Islet precursor cell (in vitro differentiated cells): ENCODE results near the gene LARGE1.

ENCODE experiments used
- DNase-seq: peaks from one replicate; pipeline ENCODE4 v3.0.0-alpha.2; 2018

Gene LARGE1

GRCh38 chr22:33715237-33715985 is 204.9 kb downstream of the LARGE1 start:
- DNase-seq, result no peak

GRCh38 chr22:33710326-33710725 is 209.9 kb downstream of the LARGE1 start:
- no peak for DNase-seq

DNA sequence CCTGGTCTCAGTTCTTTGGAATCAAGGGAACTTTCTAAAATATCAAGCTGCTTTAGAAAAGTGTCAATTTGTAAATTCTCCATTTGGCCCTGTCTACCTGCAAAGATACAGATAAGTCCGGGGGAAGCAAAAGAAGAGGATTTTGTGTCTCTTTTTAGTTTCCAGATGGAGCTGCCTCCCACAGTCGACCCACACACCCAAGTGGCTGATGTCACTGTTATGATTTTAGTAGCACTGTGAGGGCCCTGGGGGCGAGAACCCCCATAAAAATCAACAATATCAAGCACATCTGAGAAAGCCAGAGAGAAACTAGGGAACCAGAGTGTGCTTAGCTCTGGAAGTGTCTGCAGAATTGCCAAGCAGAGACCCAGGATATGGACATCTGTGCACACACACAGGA is 212.7 kb downstream of the LARGE1 start:
- DNase-seq, result no peak

DNA sequence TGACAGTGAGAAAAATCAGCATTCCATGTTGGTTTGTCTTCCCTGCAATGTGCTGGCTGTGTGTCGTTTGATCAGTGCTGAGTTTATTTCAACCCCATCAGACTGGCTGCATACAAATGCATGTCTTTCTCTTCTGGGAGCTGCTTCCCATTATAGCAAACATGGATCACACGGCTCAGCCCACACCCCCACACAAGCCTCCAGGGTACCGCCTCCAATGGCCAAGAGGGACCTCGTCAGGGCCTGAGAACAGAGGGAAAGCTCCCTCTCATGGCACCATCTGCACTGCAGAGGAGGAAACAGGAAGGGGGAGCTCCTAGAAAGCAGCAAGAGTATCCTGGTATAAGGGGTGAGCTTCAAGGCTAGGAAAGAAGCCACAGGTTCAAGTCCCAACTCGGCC is 214.2 kb downstream of the LARGE1 start:
- DNase-seq, result no peak

DNA sequence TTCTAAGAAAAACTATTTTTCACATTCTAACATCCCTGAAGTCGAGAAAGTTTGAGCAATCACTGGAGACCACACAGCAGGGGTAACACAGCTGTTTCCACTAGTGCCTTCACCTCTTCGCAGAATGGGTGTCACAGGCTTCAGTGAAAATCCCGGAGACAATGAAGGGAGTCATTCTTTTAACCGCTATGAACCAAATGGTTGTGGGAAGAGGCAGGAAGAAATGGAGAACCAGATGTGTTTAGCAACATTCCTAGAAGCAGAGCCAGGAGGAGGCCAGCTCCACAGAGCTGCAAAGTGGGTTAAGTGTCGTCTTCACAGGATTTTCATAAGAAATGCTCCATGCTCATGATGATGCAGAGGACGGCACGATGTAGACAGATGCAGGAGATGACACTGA is 221.1 kb downstream of the LARGE1 start:
- DNase-seq, result no peak

DNA sequence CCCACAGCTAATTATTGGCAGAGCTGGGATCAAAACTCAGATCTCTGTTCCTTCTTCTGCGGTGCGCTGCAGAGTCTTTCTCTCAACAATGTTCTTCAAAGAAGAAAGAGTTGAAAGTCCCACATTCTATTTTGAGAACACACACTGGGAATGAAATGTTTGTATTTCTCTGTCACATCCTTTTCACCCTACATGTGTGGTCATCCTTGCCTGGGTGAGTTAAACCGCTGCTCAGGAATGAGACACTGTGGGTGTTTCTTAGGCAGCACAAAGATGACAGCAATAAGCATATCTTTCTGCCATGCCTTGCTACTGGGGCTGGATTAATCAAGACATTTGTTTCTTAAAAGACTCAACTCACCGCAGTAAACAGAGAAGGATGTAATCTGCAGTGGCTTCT is 222.6 kb downstream of the LARGE1 start:
- no peak for DNase-seq

GRCh38 chr22:33691057-33691630 is 229.1 kb downstream of the LARGE1 start:
- no peak for DNase-seq

- DNase-seq, result no peak
Measured at GRCh38 chr22:33688903-33689302, 231.4 kb downstream of the LARGE1 start.

GRCh38 chr22:33687464-33687863 is 232.8 kb downstream of the LARGE1 start:
- DNase-seq, result no peak

- no peak for DNase-seq
Measured at GRCh38 chr22:33684087-33684486, 236.2 kb downstream of the LARGE1 start.

DNA sequence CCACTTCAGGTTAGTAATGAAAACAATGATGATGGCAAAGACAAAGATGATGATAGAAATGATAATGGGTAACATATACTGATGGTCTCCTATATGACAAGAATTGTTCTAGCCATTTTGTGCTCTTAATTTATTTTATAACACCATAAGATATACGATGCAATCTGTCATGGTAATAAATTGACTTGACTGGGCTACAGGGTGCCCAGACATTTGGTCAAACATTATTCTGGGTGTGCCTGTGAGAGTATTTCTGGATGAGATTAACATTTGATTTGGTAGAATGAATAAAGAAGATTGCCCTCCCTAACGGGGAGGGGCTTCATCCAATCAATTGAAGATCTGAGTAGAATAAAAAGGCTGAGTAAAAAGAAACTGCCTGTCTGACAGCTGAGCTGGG is 237.3 kb downstream of the LARGE1 start:
- DNase-seq, result no peak

DNA sequence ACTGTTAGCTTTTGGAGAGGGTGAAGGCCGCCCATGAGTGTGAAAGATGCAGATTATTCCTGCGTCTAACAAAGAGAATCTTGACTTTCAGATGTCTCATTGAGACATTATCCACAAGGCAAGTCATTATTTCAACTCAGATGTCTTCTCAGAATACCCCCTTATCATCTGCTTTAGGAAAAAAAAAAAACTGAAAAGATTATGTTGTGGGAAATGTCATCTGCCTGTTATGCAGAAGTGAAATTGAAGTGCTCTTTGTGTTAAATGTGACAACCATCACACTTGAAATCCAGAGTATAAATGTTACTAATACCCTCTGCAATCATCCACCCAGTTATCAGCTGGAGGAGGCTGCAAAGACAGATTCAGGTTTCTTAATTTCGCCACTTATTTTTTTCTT is 239.6 kb downstream of the LARGE1 start:
- no peak for DNase-seq

DNA sequence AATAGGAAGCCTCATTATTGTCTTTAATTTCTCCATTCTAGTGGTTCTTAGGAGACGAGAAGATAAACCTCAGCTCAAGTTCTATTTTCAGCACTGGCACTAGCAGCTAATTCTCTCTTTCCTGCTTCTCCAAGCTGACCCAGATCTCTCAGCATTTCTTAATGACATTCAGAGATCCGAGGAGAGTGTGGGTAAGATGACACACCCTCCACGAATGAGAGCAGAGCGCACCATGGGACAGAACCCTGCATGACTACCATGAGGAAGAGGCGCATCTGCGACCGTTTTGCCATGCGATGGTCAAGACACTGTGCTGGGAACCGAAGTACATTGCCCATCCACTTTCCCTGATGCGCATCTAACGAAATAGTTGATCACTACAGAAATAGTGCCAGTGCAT is 241.8 kb downstream of the LARGE1 start:
- DNase-seq, result no peak

DNA sequence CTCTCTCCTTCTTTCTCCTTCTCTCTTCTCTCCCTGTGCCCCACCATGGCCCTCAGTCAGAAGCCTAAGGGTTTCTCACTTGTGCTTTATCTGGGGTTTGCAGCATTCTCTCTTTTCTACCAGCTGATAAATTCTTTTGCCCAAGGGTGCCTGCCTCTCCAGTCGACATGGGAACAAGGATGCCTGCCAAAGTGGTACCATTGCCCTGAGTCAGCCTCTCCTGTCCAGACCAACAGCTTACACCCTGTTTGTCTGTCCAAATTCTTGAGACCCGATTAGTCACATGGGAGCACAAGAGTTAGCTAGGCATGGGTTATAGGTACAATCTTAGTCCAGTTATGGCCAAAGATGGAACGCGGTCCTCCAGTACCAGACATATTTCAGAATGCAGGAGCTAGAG is 242.7 kb downstream of the LARGE1 start:
- DNase-seq, result no peak

DNA sequence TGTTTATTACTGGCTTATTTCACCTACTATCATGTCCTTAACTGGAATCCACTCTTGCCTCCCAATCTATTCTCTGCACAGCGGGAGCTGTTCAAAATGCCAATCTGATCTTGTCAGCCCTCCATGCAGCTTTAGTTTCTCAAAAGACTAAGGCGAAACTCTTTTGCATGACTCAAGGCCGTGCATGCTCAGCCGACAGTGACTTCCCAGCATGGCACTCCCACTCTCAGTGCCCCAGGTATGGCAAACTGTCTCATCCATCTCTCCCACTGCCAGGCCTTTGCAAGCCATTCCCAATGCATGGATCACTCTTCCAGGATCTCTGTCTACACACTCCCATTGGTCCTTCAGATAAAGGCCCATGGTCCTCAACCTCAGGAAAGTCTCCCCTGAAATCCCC is 245.9 kb downstream of the LARGE1 start:
- no peak for DNase-seq

- no peak for DNase-seq
Measured at GRCh38 chr22:33669746-33670145, 250.5 kb downstream of the LARGE1 start.

- DNase-seq, result no peak
Measured at GRCh38 chr22:33666961-33667619, 253.2 kb downstream of the LARGE1 start.

GRCh38 chr22:33666279-33666960 is 253.9 kb downstream of the LARGE1 start:
- DNase-seq, result no peak

DNA sequence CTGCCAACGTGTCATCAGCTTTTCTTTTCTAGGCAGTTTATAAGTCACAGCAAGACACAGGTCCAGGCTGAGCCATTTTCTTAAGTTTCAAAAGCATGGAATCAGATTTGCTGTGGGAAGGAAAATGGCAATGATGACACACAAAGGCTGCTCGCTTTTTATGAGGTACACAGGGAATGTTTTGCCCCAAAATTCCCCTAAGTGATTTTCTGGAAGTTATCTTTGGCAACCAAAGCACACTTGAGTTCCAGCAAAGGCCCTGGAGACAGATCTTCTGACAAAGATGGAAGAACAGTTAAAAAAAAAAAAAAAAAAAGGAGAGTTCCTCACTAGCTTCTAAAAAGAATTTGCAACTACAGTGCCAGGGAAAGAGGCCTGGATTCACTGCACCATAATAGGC is 260.8 kb downstream of the LARGE1 start:
- DNase-seq, result no peak

GRCh38 chr22:33658775-33659174 is 261.5 kb downstream of the LARGE1 start:
- DNase-seq, result peak; percentile 56

GRCh38 chr22:33657670-33658069 is 262.6 kb downstream of the LARGE1 start:
- DNase-seq, result no peak

DNA sequence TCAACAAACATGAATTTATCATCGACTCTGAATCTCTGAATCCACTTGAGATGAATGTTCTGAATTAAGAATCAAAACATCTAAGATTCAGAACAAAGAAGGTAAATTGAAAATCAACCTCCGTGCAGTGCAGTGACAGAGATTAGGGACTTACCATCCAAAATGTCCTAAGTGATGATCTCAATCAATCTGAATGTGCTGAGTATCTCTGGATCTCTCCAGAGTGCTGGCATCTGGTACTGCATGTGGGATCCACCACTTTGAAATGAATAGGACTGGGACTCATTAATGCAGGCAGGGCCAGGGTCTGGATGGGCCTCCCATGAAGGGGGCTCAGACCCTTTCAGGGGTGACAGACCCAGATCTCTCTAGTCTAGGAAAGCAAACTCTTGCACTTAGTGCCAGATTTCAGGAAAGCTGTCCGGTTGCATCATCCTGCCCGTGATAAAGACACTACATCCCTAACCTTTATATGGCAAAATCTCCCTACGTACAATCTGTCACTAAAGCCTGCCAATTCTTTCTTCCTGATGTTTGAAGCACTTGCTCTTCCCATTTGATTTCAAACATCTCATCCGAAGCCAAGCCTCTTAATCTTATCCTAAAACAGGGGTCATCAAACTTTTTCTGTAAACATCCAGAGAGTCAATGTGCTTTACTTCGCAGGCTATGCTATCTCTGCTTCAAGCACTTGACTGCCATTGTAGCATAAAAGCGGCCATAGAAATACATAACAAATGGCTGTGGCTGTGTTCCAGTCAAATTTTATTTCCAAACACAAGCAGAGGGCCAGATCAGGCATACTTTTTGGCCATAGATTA is 263.3 kb downstream of the LARGE1 start:
- no peak for DNase-seq
